SKM-1 treated with dmso at 0.1 percent for 144 hours (cell line): Measurements from ENCODE around the gene LST1.

Source experiments
- DNase-seq: peaks from one replicate; lab custom pipeline; 2025; ENCODE audit not compliant: unreplicated experiment; lab: John Stamatoyannopoulos, UW

LST1 gene

DNA sequence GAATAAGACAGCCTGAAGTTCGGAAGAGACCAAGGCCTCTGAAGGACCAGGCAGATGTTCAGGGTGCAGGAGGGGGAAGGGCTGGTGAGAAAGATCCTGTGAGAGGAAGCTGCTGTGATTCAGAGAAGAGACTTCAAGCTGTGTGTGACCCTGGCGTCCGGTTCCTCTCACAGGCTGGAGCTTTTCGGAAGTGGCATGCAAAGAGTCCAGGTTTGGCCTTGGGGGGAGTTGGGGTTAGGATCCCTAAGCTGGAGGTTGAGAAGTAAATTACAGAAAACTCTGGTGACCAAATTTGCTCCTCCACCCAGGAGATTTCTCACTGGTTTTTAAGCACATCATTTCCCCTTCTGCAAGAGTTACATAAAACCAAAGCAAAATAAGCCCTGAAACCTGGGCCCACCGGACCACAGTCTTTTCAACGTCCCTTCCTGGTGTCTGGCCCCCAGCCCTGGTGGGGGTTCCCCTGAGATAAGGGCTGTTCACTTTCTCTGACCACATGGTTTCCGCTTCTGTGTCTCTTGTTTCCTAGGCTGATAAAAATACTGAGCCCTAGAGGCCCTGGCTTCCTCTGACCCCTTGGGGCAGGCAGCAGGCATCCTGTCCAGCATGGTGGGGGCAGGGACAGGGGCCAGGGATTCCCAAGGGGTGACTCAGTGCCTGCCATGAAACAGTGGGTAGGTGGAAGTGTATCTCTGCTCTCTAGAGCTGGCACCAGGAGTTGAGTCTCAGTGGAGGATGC is 25.9 kb upstream of the LST1 start:
- DNase-seq: peak; percentile 96

DNA sequence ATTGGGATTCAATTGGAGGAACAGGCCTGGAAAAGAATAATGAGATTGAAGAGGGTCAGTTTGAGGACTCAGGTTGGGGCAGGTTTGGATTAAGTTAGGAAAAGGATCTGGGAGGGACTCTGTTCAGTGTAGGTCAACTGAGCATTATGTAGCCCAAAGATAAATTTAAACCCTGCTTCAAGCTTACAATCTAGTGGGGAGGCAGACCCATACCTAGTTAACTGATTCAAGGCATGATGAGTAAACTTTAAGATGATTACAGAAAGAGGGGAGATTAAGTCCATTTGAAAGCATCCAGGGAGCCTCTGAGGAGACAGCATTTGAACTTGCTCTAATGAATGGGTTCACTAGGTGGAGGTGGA is 25.4 kb upstream of the LST1 start:
- no peak for DNase-seq

DNA sequence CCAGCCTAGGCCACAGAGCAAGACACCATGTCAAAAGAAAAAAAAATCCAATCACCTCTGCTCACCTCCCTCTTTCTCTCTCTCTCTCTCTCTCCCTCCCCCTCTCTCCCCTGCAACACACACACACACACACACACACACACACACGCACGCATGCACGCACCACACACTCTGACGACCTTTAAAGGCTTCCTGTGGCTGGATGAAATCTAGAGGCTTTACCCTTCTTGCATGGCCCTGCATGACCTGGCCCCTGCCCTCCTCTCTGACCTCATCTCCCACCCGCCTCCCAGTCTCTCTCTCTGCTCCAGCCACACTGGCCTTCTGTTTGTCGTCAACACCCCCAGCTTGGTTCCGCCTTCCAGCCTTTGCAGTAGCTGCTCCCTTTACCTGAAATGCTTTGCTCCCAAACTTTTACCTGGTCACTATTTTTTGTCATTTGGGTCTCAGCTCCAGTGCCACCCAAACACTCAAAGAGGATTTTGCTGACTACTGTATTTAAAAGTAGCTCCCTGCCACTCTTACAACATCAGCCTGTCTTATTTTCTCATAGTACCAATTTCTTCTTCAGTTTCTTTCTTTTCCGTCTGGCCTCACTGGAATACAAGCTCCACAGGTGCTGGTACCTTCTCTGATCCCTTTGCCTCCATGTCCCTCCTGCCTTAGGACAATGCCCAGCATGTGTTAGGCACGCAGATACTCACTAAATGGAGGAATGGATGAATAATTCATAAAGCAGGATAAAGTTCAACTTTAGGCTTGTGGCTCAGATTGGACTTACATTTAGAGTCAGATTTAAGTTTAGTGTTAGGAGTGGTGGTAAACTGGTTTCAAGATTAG is 18.3 kb upstream of the LST1 start:
- DNase-seq: no peak

- DNase-seq: no peak
Measured at GRCh38 chr6:31568537-31568961, 17.5 kb upstream of the LST1 start.

- no peak for DNase-seq
Measured at GRCh38 chr6:31569861-31570536, 16.1 kb upstream of the LST1 start.

DNA sequence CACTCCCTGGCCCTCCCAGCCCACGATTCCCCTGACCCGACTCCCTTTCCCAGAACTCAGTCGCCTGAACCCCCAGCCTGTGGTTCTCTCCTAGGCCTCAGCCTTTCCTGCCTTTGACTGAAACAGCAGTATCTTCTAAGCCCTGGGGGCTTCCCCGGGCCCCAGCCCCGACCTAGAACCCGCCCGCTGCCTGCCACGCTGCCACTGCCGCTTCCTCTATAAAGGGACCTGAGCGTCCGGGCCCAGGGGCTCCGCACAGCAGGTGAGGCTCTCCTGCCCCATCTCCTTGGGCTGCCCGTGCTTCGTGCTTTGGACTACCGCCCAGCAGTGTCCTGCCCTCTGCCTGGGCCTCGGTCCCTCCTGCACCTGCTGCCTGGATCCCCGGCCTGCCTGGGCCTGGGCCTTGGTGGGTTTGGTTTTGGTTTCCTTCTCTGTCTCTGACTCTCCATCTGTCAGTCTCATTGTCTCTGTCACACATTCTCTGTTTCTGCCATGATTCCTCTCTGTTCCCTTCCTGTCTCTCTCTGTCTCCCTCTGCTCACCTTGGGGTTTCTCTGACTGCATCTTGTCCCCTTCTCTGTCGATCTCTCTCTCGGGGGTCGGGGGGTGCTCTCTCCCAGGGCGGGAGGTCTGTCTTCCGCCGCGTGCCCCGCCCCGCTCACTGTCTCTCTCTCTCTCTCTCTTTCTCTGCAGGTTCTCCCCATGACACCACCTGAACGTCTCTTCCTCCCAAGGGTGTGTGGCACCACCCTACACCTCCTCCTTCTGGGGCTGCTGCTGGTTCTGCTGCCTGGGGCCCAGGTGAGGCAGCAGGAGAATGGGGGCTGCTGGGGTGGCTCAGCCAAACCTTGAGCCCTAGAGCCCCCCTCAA is 13.8 kb upstream of the LST1 start, which contains the start of gene LTA:
Gene LTA (plus strand): TSS at position 249 of the 871 bp plus-strand sequence. CDS start 454 bp downstream, at position 703.
- DNase-seq: no peak

- DNase-seq: no peak
Measured at GRCh38 chr6:31573239-31574105, 12.6 kb upstream of the LST1 start.

- DNase-seq: no peak
Measured at GRCh38 chr6:31574106-31575061, 11.7 kb upstream of the LST1 start.

GRCh38 chr6:31575335-31575901 is 10.7 kb upstream of the LST1 start, which contains the start of gene TNF:
TNF (plus strand) TSS chr6:31575565; CDS start chr6:31575742, 177 bp downstream.
- no peak for DNase-seq

- no peak for DNase-seq
Measured at GRCh38 chr6:31575952-31576685, 10.0 kb upstream of the LST1 start.

GRCh38 chr6:31576897-31577578 is 9.0 kb upstream of the LST1 start:
- no peak for DNase-seq

GRCh38 chr6:31577579-31577966 is 8.5 kb upstream of the LST1 start:
- no peak for DNase-seq

GRCh38 chr6:31578184-31579118 is 7.6 kb upstream of the LST1 start:
- no peak for DNase-seq

DNA sequence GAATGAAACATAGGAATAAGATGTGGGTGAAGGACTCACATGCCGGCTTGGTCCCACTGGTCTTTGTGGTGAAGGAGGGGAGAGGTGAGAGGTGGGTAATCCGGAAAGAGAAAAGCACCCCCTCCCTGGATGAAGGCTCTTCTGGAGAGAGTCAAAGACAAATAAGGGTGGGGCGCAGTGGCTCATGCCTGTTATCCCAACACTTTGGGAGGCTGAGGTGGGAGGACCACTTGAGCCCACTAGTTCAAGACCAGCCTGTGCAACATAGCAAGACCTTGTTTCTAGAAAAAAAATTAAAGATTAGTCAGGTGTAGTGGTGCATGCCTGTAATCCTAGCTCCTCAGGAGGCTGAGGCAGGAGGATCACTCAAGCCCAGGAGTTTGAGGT is 7.0 kb upstream of the LST1 start:
- no peak for DNase-seq

GRCh38 chr6:31579546-31580437 is 6.3 kb upstream of the LST1 start:
- DNase-seq: no peak
